Trophoblast cell (in vitro differentiated cells and primary cell): ENCODE results near the gene SPATA18.
"Not testable (repeated sequence)": the region's sequence is repeated elsewhere in the genome, so short reads cannot be mapped to it uniquely, and the experiment has no call there.

Experiments used
- DNase-seq, 2 donors: peaks; one replicate each; pipeline ENCODE4 v3.0.0-alpha.2; 2016
- H2AFZ ChIP-seq: 2 replicates; pipeline ENCODE4 v1.6.1; 2013; ENCODE audit warnings: low read length, moderate library complexity, mild to moderate bottlenecking; ENCODE audit not compliant: insufficient read depth, poor library complexity
- H2AK5ac ChIP-seq: 2 replicates; pipeline ENCODE4 v1.6.1; 2013; ENCODE audit warnings: mild to moderate bottlenecking, low read length
- H2BK120ac ChIP-seq: 2 replicates; pipeline ENCODE4 v1.6.1; 2013; ENCODE audit warnings: low read length, mild to moderate bottlenecking, moderate library complexity; ENCODE audit not compliant: insufficient read depth, poor library complexity
- H2BK12ac ChIP-seq: 2 replicates; pipeline ENCODE4 v1.6.1; 2013; ENCODE audit warnings: mild to moderate bottlenecking, low read length, moderate library complexity
- H2BK5ac ChIP-seq: 2 replicates; pipeline ENCODE4 v1.6.1; 2013; ENCODE audit warnings: low read length, low read depth, moderate library complexity, mild to moderate bottlenecking; ENCODE audit not compliant: poor library complexity
- H3K14ac ChIP-seq: 2 replicates; pipeline ENCODE4 v1.6.1; 2013; ENCODE audit warnings: mild to moderate bottlenecking, low read length
- H3K18ac ChIP-seq: 2 replicates; pipeline ENCODE4 v1.6.1; 2013; ENCODE audit warnings: mild to moderate bottlenecking, low read length
- H3K23ac ChIP-seq: 2 replicates; pipeline ENCODE4 v1.6.1; 2013; ENCODE audit warnings: low read length
- H3K27ac ChIP-seq: 2 replicates; pipeline ENCODE4 v1.5.1; 2013; ENCODE audit warnings: low read depth, mild to moderate bottlenecking, inconsistent platforms, low read length, moderate library complexity
- H3K27me3 ChIP-seq: 2 replicates; pipeline ENCODE4 v1.6.1; 2013; ENCODE audit warnings: inconsistent platforms, mild to moderate bottlenecking, low read length, moderate library complexity; ENCODE audit not compliant: insufficient read depth
- H3K36me3 ChIP-seq, 2 experiments: 1 replicate in 1 of 2; 2 replicates in 1 of 2; pipeline ENCODE4 v1.6.1; 2013; ENCODE audit warnings: low read length in 2 of 2, mild to moderate bottlenecking in 2 of 2, moderate library complexity in 1 of 2; ENCODE audit not compliant: insufficient read depth in 2 of 2, control insufficient read depth in 1 of 2
- H3K4ac ChIP-seq: 2 replicates; pipeline ENCODE4 v1.6.1; 2013; ENCODE audit warnings: low read depth, mild to moderate bottlenecking, low read length, moderate library complexity
- H3K4me1 ChIP-seq, 2 experiments: 1 replicate in 1 of 2; 2 replicates in 1 of 2; pipeline ENCODE4 v1.6.1; 2013; ENCODE audit warnings: low read length in 2 of 2, mild to moderate bottlenecking in 2 of 2, moderate library complexity in 1 of 2; ENCODE audit not compliant: insufficient read depth in 2 of 2, control insufficient read depth in 1 of 2
- H3K4me2 ChIP-seq: 2 replicates; pipeline ENCODE4 v1.6.1; 2013; ENCODE audit warnings: inconsistent platforms, mild to moderate bottlenecking, low read length, moderate library complexity
- H3K4me3 ChIP-seq: 2 replicates; pipeline ENCODE4 v1.5.1; 2013; ENCODE audit warnings: mild to moderate bottlenecking, low read depth, low read length, inconsistent platforms
- H3K79me1 ChIP-seq: one replicate; pipeline ENCODE4 v1.6.1; 2013; ENCODE audit warnings: low read length
- H3K79me2 ChIP-seq: 2 replicates; pipeline ENCODE4 v1.6.1; 2013; ENCODE audit warnings: low read length, mild to moderate bottlenecking; ENCODE audit not compliant: control insufficient read depth, insufficient read depth, poor library complexity
- H3K9ac ChIP-seq: 2 replicates; pipeline ENCODE4 v1.6.1; 2013; ENCODE audit warnings: mild to moderate bottlenecking, low read length
- H3K9me3 ChIP-seq: 2 replicates; pipeline ENCODE4 v1.6.1; 2013; ENCODE audit warnings: low read depth, mild to moderate bottlenecking, control low read depth, inconsistent platforms, low read length; ENCODE audit not compliant: insufficient read depth
- H4K12ac ChIP-seq: 2 replicates; pipeline ENCODE4 v1.6.1; 2013; ENCODE audit warnings: low read depth, mild to moderate bottlenecking, low read length, moderate library complexity
- H4K8ac ChIP-seq: 2 replicates; pipeline ENCODE4 v1.6.1; 2013; ENCODE audit warnings: low read depth, mild to moderate bottlenecking, low read length, moderate library complexity
- H4K91ac ChIP-seq: one replicate; pipeline ENCODE4 v1.6.1; 2013; ENCODE audit warnings: low read depth, mild to moderate bottlenecking, low read length, moderate library complexity
- WGBS: extraction: QIAGEN DNeasy Blood & Tissue Kit; methylation state at CpG from one replicate; pipeline ENCODE4 v1.1.7; 2013; ENCODE audit warnings: missing lambda C conversion rate; ENCODE audit not compliant: insufficient read length, insufficient coverage; ENCODE audit errors: extremely low coverage; 5-methylcytosine and 5-hydroxymethylcytosine counted together

SPATA18 gene

GRCh38 chr4:52135171-52135570 lies 84.1 kb downstream of the SPATA18 start:
- no CpG with 5 or more reads among the region's 3 CpGs for WGBS

GRCh38 chr4:52137152-52137551 lies 86.0 kb downstream of the SPATA18 start:
- not testable (repeated sequence) for H3K27ac ChIP-seq, H2BK120ac ChIP-seq, H3K4me2 ChIP-seq, H3K79me1 ChIP-seq, H2AK5ac ChIP-seq, H3K4me1 ChIP-seq, H4K8ac ChIP-seq, H3K4ac ChIP-seq, H3K23ac ChIP-seq, H3K27me3 ChIP-seq, H3K36me3 ChIP-seq, H2BK5ac ChIP-seq, H3K18ac ChIP-seq, H3K9me3 ChIP-seq, H3K4me3 ChIP-seq, H3K79me2 ChIP-seq, H3K14ac ChIP-seq, DNase-seq, H2BK12ac ChIP-seq, H4K91ac ChIP-seq, H4K12ac ChIP-seq, H3K9ac ChIP-seq, H2AFZ ChIP-seq
- no CpG with 5 or more reads among the region's 1 CpG for WGBS

More at GRCh38 chr4:52135171-52135570, 84.1 kb downstream of the SPATA18 start:
- no peak for DNase-seq
- H2BK12ac ChIP-seq: no peak overlapping the region
- no peak overlapping the region for H3K4me3 ChIP-seq
- H3K79me1 ChIP-seq: no peaks in the 10 kb centered on the region
- no peaks in the 10 kb centered on the region for H3K79me2 ChIP-seq
- no peaks in the 10 kb centered on the region for H3K36me3 ChIP-seq
- H3K27me3 ChIP-seq: no peaks in the 10 kb centered on the region
- H2BK120ac ChIP-seq: no peak overlapping the region
- no peak overlapping the region for H2AK5ac ChIP-seq
- no peaks in the 10 kb centered on the region for H3K4me1 ChIP-seq
- H3K9me3 ChIP-seq: no peaks in the 10 kb centered on the region
- H4K91ac ChIP-seq: no peak overlapping the region
- H2BK5ac ChIP-seq: no peak overlapping the region
- no peak overlapping the region for H3K27ac ChIP-seq
- no peak overlapping the region for H3K4me2 ChIP-seq
- no peak overlapping the region for H3K14ac ChIP-seq
- H2AFZ ChIP-seq: no peak overlapping the region
- no peak overlapping the region for H3K9ac ChIP-seq
- no peak overlapping the region for H4K12ac ChIP-seq
- H3K23ac ChIP-seq: no peak overlapping the region
- no peak overlapping the region for H3K4ac ChIP-seq
- H4K8ac ChIP-seq: no peak overlapping the region
- no peak overlapping the region for H3K18ac ChIP-seq

- H2AK5ac ChIP-seq: no peak overlapping the region
- WGBS: no CpG with 5 or more reads among the region's 2 CpGs
These were observed 91.7 kb downstream of the SPATA18 start for GRCh38 chr4:52142816-52143215.

GRCh38 chr4:52143815-52144214 lies 92.7 kb downstream of the SPATA18 start:
- no peak overlapping the region for H2BK5ac ChIP-seq
- no peak overlapping the region for H2AFZ ChIP-seq
- H3K27me3 ChIP-seq: no peaks in the 10 kb centered on the region
- H2BK120ac ChIP-seq: no peak overlapping the region
- H4K91ac ChIP-seq: no peak overlapping the region
- no peak overlapping the region for H3K4me3 ChIP-seq
- no peak for DNase-seq
- H3K9me3 ChIP-seq: no peaks in the 10 kb centered on the region
- H3K4me2 ChIP-seq: no peak overlapping the region
- no peak overlapping the region for H2AK5ac ChIP-seq
- no peaks in the 10 kb centered on the region for H3K79me2 ChIP-seq
- H4K12ac ChIP-seq: no peak overlapping the region
- no peak overlapping the region for H2BK12ac ChIP-seq
- H3K4me1 ChIP-seq: no peaks in the 10 kb centered on the region
- H3K4ac ChIP-seq: no peak overlapping the region
- H3K79me1 ChIP-seq: no peaks in the 10 kb centered on the region
- no peak overlapping the region for H3K27ac ChIP-seq
- H3K14ac ChIP-seq: no peak overlapping the region
- H3K9ac ChIP-seq: no peak overlapping the region
- no peak overlapping the region for H3K23ac ChIP-seq
- H3K18ac ChIP-seq: no peak overlapping the region
- H3K36me3 ChIP-seq: no peaks in the 10 kb centered on the region
- no peak overlapping the region for H4K8ac ChIP-seq
- no CpG with 5 or more reads among the region's 3 CpGs for WGBS

More at GRCh38 chr4:52142816-52143215, 91.7 kb downstream of the SPATA18 start:
- Histone ChIP-seq H3K27me3 (no peaks in the 10 kb centered on the region), H3K9me3 (no peaks in the 10 kb centered on the region), H3K79me2 (no peaks in the 10 kb centered on the region), H3K18ac (no peak overlapping the region), H3K23ac (no peak overlapping the region), H4K12ac (no peak overlapping the region), H2BK5ac (no peak overlapping the region), H3K9ac (no peak overlapping the region), H2AFZ (no peak overlapping the region), H3K79me1 (no peaks in the 10 kb centered on the region), H3K27ac (no peak overlapping the region), H3K4me2 (no peak overlapping the region), H4K91ac (no peak overlapping the region), H3K36me3 (no peaks in the 10 kb centered on the region), H3K4me3 (no peak overlapping the region), H2BK12ac (no peak overlapping the region), H4K8ac (no peak overlapping the region), H2BK120ac (no peak overlapping the region), H3K4ac (no peak overlapping the region), H3K14ac (no peak overlapping the region), H3K4me1 (no peaks in the 10 kb centered on the region)
- no peak for DNase-seq
